Measurements from ENCODE around the gene SLC38A2. TPM values are rescaled to one million over a fixed set of nuclear protein-coding genes. Genes with fewer than 3 reads are reported as not detected.

Gene SLC38A2
- total and polyA plus RNA-seq, 9 donors: 124 to 390 (median 197) TPM

DNA sequence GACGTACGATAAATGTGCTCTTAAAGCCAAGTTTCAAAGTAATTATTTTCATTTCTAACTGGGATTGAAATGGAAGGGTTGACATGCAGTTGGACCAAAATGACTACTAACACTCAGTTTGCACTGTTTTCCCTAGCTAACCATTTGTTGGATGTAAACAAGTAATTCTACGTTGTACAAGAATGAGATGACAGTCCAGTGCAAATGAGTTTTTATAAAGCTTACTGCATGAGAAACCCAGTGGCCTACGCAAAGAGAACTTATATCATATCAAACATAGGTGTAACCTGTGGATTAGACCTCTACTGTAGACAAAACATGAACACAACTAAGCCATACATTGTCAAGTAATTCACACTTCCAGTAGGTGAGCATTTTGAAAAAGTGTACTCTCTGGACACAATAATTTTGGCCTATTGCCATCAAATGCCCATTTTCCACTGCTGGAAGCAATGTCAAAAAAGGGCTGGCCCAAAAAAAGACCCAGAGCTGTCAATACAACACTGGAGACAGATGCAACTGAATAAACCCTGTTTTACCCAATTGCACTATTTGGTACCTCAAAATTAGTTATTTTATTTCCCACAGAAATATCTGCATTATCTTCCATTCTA lies 12.8 kb downstream of the SLC38A2 start:
- TF ChIP-seq, protein P1, sequence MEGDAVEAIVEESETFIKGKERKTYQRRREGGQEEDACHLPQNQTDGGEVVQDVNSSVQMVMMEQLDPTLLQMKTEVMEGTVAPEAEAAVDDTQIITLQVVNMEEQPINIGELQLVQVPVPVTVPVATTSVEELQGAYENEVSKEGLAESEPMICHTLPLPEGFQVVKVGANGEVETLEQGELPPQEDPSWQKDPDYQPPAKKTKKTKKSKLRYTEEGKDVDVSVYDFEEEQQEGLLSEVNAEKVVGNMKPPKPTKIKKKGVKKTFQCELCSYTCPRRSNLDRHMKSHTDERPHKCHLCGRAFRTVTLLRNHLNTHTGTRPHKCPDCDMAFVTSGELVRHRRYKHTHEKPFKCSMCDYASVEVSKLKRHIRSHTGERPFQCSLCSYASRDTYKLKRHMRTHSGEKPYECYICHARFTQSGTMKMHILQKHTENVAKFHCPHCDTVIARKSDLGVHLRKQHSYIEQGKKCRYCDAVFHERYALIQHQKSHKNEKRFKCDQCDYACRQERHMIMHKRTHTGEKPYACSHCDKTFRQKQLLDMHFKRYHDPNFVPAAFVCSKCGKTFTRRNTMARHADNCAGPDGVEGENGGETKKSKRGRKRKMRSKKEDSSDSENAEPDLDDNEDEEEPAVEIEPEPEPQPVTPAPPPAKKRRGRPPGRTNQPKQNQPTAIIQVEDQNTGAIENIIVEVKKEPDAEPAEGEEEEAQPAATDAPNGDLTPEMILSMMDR (IDR thresholded peaks at IDR 0.05): no peak
- TF ChIP-seq POLR2A (IDR thresholded peaks at IDR 0.05): no peak
- no peak for TF ChIP-seq EP300 (IDR thresholded peaks at IDR 0.05)
- H3K4me3 ChIP-seq: no peak overlapping the region
- intact Hi-C loops (cut with DNase I): loop anchor here in 1 of 4 donors (10.0 kb wide), 1 partner anchor 95 kb away; the partner anchor contains the start of gene SLC38A1
- no peaks in the 10 kb centered on the region for H3K36me3 ChIP-seq
- no peaks in the 10 kb centered on the region for H3K27me3 ChIP-seq
- no peak for DNase-seq
- no peaks in the 10 kb centered on the region for H3K4me1 ChIP-seq (ENCODE audit: insufficient read depth)
- WGBS, 3 donors: 90 to 94% (median 91%) methylated on average over 4 of the region's 4 CpGs
- no peak overlapping the region for H3K27ac ChIP-seq
- no peaks in the 10 kb centered on the region for H3K9me3 ChIP-seq

- intact Hi-C loops (cut with DNase I): no loop called here
- H3K9me3 ChIP-seq: no peaks in the 10 kb centered on the region
These were observed 13.5 kb downstream of the SLC38A2 start for GRCh38 chr12:46358791-46359666.

DNA sequence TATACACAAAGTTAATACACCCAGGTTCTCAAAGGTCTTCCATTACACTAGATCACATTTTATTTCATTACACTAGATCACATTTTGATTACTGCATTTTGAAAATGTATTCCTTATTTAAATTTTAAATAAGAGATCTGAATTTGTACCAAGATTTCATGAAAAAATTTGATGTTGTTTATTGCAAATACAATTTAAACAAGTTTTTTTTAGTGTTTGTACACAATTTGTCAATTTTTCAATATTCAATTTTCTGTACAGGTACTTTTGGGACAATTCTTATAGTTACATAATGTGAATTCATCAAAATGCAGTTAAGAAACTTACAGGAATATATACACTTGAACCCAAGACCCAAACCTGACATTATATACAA lies 14.3 kb downstream of the SLC38A2 start:
- no peak for DNase-seq
- H3K9me3 ChIP-seq: no peaks in the 10 kb centered on the region
- no peaks in the 10 kb centered on the region for H3K4me1 ChIP-seq (ENCODE audit: insufficient read depth)
- H3K36me3 ChIP-seq: no peaks in the 10 kb centered on the region
- no peak overlapping the region for H3K4me3 ChIP-seq
- no peak for TF ChIP-seq POLR2A (IDR thresholded peaks at IDR 0.05)
- H3K27ac ChIP-seq: no peak overlapping the region
- no peaks in the 10 kb centered on the region for H3K27me3 ChIP-seq
- intact Hi-C loops (cut with DNase I): no loop called here

More at GRCh38 chr12:46358791-46359666, 13.5 kb downstream of the SLC38A2 start:
- Histone ChIP-seq H3K4me3 (no peak overlapping the region), H3K4me1 (ENCODE audit: insufficient read depth) (no peaks in the 10 kb centered on the region), H3K27me3 (no peaks in the 10 kb centered on the region), H3K36me3 (no peaks in the 10 kb centered on the region), H3K27ac (no peak overlapping the region)
- 83 to 87% (median 83%) methylated on average over 7 of the region's 7 CpGs for WGBS, 3 donors
- no peak for DNase-seq
- TF ChIP-seq EP300 (IDR thresholded peaks at IDR 0.05): no peak
- no peak for TF ChIP-seq POLR2A (IDR thresholded peaks at IDR 0.05)
- TF ChIP-seq, protein P1 (IDR thresholded peaks at IDR 0.05): no peak

GRCh38 chr12:46357438-46358324 lies 14.9 kb downstream of the SLC38A2 start:
- Histone ChIP-seq H3K36me3 (no peaks in the 10 kb centered on the region), H3K27me3 (no peaks in the 10 kb centered on the region), H3K27ac (no peak overlapping the region), H3K9me3 (no peaks in the 10 kb centered on the region), H3K4me3 (no peak overlapping the region), H3K4me1 (ENCODE audit: insufficient read depth) (no peaks in the 10 kb centered on the region)
- TF ChIP-seq, protein P1 (IDR thresholded peaks at IDR 0.05): no peak
- no peak for TF ChIP-seq POLR2A (IDR thresholded peaks at IDR 0.05)
- TF ChIP-seq EP300 (IDR thresholded peaks at IDR 0.05): no peak
- no peak for DNase-seq
- intact Hi-C loops (cut with DNase I): no loop called here
- WGBS, 3 donors: 15 to 21% (median 15%) methylated on average over 6 of the region's 6 CpGs
